Measurements from ENCODE around the gene GPR108.
"Not testable (repeated sequence)": the region's sequence is repeated elsewhere in the genome, so short reads cannot be mapped to it uniquely, and the experiment has no call there.

GPR108 gene

DNA sequence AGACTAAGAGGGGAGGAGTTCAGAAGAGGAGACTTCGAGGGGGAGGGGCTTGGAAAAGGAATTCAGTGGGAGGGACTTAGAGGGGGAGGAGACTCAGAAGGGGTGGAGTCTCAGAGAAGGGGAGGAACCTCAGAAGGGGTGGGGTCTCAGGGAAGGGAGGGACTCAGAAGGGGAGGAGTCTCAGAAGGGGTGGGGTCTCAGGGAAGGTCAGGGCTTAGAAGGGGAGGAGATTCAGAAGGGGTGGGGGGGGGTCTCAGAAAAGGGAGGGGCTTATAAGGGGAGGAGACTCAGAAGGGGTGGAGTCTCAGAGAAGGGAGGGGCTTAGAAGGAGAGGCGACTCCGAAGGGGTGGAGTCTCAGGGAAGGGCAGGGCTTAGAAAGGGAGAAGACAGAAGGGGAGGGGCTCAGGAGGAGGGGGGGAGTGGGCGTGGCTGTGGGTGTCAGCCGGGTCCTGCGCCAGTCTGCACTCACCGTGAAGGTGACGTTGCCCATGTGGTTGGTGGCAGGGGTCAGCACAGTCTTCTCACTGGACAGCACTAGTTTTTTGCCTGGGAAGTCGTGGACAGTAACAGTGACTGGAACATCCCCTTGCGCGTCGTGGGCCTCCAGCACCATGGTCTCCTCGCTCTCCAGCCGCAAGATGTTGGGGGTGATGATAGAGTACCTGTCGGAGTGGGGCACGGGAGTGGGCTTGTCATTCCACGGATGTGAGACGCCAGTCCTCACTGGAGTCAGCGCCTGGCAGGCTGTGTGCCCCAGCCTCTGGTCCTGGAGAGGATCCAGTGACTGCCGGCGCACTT lies 18.4 kb downstream of the GPR108 start:
- DNase-seq: peak in 4 of 6 experiments; percentile 28 to 46 (median 42)

GRCh38 chr19:6718111-6718740 lies 19.2 kb downstream of the GPR108 start:
- DNase-seq: no peak

DNA sequence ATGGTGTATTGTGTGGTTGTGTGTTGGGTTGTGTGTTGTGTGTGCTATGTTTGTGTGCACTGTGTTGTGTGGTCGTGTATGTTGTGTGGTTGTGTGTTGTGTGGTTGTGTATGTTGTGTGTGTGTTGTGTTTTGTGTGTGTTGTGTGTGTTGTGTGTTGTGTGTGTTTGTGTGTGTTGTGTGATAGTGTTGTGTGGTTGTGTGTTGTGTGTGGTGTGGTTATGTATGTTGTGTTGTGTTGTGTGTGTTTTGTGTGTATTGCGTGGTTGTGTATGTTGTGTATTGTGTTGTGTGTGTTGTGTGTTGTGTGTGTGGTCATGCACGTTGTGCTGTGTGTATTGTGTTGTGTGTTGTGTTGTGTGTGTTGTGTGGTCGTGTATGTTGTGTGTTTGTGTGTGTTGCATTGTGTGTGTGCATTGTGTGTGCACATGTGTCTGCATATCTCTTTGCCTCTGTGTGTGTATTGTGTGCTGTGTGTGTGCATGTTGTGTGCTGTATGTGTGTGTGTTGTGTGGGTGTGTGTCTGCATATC lies 19.9 kb downstream of the GPR108 start:
- DNase-seq: no peak

DNA sequence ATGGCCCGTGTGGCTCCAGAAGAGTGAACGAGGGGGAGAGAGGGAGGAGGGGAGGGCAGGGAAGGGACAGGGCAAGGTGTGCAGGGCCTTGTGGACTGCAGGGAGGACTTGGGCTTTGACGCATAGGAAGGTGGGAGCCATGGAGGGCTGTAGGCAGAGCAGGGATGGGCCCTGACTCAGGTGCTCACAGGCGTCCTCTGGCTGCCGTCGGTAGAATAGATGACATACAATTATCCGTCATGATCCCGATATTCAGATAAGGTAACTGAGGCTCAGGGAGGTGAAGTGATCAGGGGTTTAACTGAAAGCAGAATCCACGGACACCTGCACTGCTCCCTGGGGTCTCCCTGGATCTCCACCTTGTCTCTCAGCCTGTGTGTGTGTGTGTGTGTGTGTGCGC lies 20.3 kb downstream of the GPR108 start:
- DNase-seq: no peak

DNA sequence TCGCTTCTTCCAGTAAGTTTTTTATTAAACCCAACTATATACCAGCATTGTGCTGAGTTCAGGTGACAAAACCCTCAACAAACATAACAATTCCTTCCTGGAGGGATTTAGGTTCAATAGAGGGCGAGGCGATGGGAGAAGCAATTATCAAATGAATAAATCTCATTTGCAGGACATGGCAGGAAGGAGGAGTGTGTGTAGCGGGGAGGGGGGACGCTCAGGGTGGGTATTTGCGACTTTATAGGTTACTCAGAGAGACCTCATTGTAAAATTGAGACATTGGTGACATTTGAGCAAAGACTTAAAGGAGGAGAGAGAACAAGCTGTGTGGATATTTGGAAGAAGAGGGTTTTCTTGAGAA lies 20.8 kb downstream of the GPR108 start:
- DNase-seq: no peak

DNA sequence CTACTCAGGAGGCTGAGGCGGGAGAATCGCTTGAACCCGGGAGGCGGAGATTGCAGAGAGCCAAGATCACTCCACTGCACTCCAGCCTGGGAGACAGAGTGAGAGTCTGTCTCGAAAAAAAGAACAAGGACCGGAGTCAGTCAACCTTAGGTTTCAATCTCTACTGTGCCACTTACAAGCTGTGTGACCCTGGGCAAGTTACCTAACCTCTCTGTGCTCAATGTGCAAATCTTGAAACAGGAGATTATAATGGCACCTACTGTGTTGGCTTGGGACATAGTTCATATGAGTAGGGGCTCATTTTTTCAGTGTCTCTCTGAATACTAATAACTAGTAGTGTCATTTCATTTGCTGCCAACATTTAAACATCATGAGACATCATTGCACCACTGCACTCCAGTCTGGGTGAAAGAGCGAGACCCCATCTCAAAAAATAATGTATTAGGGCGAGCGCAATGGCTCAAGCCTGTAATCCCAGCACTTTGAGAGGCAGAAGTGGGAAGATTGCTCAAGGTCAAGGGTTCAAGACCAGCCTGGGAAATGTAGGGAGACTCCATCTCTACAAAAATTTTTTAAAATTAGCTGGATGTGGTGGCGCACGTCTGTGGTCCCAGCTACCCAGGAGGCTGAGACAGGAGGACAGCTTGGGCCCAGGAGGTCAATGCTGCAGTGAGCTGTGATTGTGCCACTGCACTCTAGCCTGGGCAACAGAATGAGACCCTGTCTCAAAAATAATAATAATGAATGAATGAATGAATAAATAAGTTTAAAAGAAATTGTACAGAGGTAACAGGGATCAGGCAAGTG lies 22.4 kb downstream of the GPR108 start:
- DNase-seq: no peak

GRCh38 chr19:6713773-6714692 lies 23.3 kb downstream of the GPR108 start:
- no peak for DNase-seq

DNA sequence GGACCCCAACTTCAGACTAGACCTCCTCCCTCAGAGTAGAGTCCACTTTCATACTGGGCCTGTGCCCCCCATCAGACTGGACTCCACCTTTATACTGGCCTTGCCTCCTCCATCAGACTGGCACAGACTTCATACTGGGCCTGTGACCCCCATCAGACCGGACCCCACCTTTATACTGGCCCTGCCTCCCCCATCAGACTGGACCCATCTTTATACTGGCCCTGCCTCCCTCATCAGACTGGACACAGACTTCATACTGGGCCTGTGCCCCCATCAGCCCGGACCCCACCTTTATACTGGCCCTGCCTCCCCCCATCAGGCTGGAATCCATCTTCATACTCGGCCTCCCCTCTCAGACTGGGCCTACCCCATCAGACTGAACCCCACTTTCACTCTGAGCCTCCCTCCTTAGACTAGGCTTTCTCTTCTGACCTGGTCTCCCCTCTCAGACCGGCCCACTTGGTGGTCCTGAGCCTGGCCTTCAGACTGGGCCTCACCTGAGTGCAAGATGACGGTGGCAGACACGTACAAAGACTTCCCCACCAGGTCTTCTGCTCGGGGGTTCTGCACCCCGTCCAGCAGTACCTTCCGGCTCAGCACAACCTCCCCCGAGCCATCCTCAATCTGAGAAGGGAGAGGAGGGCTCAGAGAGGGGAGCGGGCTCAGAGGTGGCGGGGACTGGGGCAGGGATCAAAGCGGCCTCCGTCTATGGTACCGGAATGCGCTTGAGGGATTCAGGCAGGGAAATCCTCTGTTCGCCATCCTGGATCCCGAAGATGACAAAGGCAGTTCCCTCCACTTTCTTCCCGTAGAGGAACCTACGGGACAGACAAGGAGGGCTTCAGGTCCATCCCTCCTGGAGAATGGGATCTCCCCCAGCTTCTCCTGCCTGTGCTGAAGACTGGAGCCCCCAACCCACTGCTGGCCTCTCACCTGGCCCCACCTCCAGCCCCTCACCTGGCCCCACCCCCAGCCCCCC lies 24.4 kb downstream of the GPR108 start:
- DNase-seq: no peak

DNA sequence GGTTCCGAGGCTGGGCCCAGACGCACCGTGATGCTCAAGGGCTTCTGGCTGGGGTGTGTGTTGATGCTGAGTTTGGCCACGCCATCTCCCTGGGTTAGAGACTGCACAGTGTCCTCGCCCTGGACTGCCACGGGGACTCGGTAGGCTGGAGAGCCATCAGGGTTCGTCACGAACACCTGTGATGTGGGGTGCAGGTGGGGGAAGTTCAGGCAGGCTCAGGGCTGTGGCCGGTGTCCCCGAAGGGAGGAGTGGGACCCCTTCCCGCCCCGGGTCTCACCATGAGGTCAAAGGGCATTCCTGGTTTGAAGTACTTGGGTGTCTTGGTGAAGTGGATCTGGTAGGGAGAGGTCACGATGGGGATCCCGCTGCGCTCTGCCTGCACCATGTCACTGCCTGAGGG lies 25.1 kb downstream of the GPR108 start:
- DNase-seq: no peak

- no peak for DNase-seq
Measured at GRCh38 chr19:6711605-6712004, 25.8 kb downstream of the GPR108 start.

GRCh38 chr19:6711078-6711361 lies 26.4 kb downstream of the GPR108 start:
- DNase-seq: no peak

DNA sequence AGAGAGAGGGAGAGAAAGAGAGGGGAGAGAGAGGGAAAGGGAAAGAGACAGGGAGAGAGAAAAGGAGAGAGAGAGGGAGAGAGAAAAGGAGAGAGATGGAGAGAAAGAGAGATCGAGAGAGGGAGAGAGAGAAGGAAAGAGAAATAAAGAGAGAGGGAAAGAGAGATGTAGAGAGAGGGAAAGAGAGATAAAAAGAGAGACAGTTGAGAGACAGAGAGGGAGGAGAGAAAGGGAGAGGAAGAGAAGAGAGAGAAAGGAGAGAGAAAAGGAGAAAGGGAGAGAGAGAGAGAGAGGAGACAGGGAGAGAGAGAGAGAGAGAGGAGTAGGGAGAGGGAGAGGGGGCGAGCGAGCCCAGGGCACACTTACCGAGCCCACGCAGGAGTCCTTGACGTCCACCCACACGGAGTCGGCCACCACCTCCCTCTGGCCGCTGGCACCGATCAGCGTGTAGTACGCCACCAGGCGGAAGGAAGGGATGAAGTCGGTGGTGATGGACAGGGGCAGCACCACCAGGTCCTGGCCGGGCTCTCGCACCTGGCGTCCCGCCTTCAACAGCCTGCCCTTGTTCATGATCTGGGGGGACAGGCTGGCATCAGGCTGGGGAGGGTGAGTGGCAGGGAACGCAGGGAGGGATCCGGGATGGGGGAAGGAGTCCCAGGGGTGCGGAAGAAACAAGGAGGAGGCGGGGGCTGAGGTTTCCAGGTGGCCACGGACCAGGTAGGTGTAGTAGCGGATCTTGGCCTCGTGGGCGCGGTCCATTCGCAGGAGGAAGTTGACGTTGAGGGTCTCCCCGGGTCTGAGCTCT lies 26.9 kb downstream of the GPR108 start:
- DNase-seq: no peak

GRCh38 chr19:6709549-6709948 lies 27.8 kb downstream of the GPR108 start:
- DNase-seq: no peak

GRCh38 chr19:6708913-6709312 lies 28.5 kb downstream of the GPR108 start:
- not testable (repeated sequence) for DNase-seq

DNA sequence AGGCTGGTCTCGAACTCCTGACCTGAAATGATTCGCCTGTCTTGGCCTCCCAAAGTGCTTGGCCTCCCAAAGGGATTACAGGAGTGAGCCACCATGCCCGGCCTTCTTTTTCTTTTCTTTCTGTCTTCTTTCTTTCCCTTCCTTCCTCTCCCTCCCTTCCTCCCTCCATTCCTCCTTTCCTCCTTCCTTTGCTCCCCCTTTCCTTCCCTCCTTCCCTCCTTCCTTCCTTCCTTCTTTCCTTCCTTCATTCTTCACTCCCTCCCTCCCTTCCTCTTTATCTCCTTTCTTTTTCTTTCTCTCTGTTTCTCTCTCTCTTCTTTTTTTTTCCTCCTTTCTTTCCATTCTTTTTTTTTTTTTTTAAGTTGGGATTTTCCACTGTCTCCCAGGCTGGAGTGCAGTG lies 29.0 kb downstream of the GPR108 start:
- DNase-seq: no peak

DNA sequence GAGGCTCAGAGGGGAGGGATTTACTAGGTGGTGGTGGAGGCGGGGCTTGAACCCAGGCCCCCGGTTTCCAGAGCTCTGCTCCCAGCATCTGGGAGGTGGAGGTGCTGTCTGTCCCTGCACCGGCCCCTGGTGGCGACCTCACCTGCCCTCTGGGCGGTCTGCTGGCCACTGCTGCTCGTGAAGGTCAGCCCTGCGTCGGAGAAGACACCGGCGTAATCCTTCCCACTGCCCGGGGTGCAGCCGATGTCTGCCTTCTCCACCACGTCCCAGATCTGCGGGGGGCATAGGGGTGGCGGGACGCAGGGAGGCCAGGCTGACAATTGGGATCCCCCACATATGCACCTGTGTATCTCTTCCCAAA lies 29.7 kb downstream of the GPR108 start:
- DNase-seq: no peak

DNA sequence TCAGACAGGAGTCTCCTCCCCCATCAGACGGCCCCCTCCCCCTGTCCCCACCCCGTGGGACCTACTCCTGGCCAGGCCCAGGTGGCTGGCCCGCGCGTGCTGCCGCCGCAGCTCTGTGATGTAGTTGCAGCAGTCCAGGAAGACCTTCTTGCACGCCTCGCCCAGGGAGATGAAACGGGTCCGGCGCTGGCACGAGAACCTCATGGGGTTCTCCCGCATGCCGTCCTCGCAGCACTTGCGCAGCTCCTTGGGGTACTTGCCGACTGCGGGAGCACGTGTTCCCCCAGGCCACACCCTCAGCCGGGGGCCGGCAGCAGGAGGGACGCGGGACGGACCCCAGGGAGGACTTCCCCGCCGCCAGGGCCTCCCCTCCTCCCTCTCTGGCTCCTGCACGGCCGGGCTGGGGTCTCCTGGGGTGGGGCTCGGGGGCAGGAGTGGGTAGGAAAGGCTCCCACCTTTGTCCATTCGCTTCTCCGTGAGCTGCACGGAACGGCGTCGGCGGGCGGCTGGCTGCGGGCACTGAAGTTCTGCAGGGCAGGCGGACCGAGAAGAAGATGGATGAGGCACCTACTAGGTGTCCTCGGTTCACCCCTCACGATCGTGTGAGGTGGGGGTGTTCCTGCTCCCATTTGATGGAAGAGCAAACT lies 30.2 kb downstream of the GPR108 start:
- no peak for DNase-seq

- no peak for DNase-seq
Measured at GRCh38 chr19:6706633-6706958, 30.8 kb downstream of the GPR108 start.

GRCh38 chr19:6705931-6706632 lies 31.3 kb downstream of the GPR108 start:
- DNase-seq: no peak
